Neural crest cell (in vitro differentiated cells): ENCODE results near the gene SLC41A1. TPM values are rescaled to one million over a fixed set of nuclear protein-coding genes. Genes with fewer than 3 reads are reported as not detected.

Experiments
- DNase-seq: peaks from one replicate; pipeline ENCODE4 v3.0.0; 2021; ENCODE audit warnings: low read depth, mixed read lengths, low spot score
- H3K27ac Mint-ChIP-seq: one replicate; pipeline ENCODE4 v1.8.0; 2021; ENCODE audit warnings: mild to moderate bottlenecking, mixed read lengths; ENCODE audit not compliant: unreplicated experiment
- H3K27me3 Mint-ChIP-seq: 2 replicates; pipeline ENCODE4 v1.8.0; 2021; ENCODE audit warnings: low read depth, mild to moderate bottlenecking, mixed read lengths
- H3K36me3 Mint-ChIP-seq: 2 replicates; pipeline ENCODE4 v1.8.0; 2021; ENCODE audit warnings: low read depth, mild to moderate bottlenecking, mixed read lengths
- H3K4me1 Mint-ChIP-seq: 2 replicates; pipeline ENCODE4 v1.8.0; 2021; ENCODE audit warnings: mixed read lengths
- H3K4me3 Mint-ChIP-seq: one replicate; pipeline ENCODE4 v1.8.0; 2021; ENCODE audit warnings: mild to moderate bottlenecking, mixed read lengths
- H3K9me3 Mint-ChIP-seq: 2 replicates; pipeline ENCODE4 v1.8.0; 2021; ENCODE audit warnings: mixed read lengths
- total RNA-seq: library from RNA; stranded (reverse); gene quantifications from 2 replicates; pipeline ENCODE4 v1.2.1, GENCODE V29; 2021
- TF ChIP-seq, protein P1 (sequence below): fragments of 200-600 bp; sonication (generic); conservative IDR thresholded peaks from 2 replicates; pipeline ENCODE4 v1.5.0; 2021; ENCODE audit warnings: antibody characterized with exemption, mild to moderate bottlenecking

SLC41A1 gene
- total RNA-seq, 1 donor from 2014 or later = 25.7 TPM

DNA sequence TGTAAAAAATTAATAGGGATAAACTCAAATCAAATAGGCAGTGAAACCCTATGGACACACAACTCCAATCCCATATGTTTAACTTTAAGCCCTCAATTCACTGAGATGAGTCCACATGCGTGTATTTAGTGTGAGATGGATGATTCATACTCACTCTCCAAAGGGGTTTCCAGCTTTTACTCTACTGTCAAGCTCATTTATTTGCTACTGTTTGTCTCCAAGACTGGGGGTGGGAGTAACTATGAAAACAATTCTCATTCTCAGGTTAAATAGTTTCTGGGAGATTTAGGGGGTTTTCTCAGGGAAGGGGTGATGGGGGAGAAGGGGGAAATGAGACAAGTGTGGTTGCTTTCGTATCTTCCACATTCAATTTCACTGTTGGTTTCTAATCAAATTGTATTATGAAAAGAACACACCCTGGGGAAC is 40.4 kb downstream of the SLC41A1 start:
- Mint-ChIP-seq H3K9me3 (no peaks in the 10 kb centered on the region), H3K36me3 (peaks cover 2% of the 10 kb centered on the region), H3K27ac (no peak overlapping the region), H3K4me1 (peaks cover 14% of the 10 kb centered on the region), H3K4me3 (peak overlapping the region; percentile 44), H3K27me3 (peaks cover 57% of the 10 kb centered on the region)
- DNase-seq = no peak
- TF ChIP-seq, protein P1, sequence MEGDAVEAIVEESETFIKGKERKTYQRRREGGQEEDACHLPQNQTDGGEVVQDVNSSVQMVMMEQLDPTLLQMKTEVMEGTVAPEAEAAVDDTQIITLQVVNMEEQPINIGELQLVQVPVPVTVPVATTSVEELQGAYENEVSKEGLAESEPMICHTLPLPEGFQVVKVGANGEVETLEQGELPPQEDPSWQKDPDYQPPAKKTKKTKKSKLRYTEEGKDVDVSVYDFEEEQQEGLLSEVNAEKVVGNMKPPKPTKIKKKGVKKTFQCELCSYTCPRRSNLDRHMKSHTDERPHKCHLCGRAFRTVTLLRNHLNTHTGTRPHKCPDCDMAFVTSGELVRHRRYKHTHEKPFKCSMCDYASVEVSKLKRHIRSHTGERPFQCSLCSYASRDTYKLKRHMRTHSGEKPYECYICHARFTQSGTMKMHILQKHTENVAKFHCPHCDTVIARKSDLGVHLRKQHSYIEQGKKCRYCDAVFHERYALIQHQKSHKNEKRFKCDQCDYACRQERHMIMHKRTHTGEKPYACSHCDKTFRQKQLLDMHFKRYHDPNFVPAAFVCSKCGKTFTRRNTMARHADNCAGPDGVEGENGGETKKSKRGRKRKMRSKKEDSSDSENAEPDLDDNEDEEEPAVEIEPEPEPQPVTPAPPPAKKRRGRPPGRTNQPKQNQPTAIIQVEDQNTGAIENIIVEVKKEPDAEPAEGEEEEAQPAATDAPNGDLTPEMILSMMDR = no peak

DNA sequence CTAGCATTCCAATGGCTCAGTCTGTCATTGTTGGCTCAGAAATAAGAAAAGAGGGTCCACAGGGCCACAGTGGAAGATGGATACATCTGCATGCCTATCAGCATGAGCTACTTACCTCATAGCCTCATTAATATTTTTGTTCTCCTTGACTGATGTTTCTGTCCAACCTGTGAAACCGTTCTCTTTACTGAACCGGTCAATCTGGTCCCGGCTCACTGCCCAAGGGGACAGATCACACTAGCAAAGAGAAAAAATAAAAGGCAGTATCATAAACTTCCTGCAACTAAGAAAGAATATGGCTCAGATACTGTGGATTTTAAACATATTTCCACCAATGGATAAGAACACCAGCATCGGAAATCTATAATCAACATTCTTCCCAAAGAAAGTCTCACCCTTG is 42.4 kb downstream of the SLC41A1 start:
- DNase-seq = no peak
- no peaks in the 10 kb centered on the region for H3K9me3 Mint-ChIP-seq
- peaks cover 14% of the 10 kb centered on the region for H3K4me1 Mint-ChIP-seq
- peaks cover 46% of the 10 kb centered on the region for H3K27me3 Mint-ChIP-seq
- TF ChIP-seq, protein P1 = no peak
- peak overlapping the region; percentile 27 for H3K4me3 Mint-ChIP-seq
- no peak overlapping the region for H3K27ac Mint-ChIP-seq
- peaks cover 2% of the 10 kb centered on the region for H3K36me3 Mint-ChIP-seq

DNA sequence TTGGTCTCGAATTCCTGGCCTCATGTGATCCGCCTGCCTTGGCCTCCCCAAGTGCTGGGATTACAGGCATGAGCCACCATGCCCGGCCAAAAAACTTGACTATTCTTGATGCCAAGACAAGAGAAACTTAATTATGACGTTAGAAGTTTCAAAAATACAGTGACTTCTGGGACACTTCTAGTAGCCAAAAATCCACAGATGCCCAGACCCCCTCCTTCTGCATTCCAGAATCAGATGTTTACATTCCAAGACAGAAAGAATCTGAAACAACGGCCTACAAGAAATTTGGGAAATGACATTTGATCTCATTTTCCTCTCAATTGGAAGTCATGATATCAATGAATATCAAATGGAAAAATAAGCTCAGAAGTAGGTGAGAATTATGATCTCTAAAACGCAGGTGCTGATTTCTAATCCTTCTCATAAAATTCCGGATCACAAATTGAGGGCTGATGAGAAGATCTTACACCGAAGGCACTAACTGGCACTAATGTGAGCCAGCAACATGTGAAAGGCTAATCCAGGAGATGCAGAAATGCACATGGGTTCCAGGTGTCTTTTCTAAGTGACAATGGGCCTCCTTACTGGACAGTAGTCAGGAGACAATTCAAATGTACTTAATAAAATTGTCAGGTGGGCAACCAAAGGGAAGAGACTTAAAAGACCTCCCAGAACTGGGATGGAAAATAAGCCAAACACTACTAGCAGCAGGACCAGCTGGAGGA is 43.2 kb downstream of the SLC41A1 start:
- no peak overlapping the region for H3K27ac Mint-ChIP-seq
- DNase-seq = no peak
- peaks cover 38% of the 10 kb centered on the region for H3K27me3 Mint-ChIP-seq
- TF ChIP-seq, protein P1 = no peak
- H3K36me3 Mint-ChIP-seq = peaks cover 2% of the 10 kb centered on the region
- H3K4me1 Mint-ChIP-seq = peaks cover 9% of the 10 kb centered on the region
- H3K4me3 Mint-ChIP-seq = no peak overlapping the region
- no peaks in the 10 kb centered on the region for H3K9me3 Mint-ChIP-seq

DNA sequence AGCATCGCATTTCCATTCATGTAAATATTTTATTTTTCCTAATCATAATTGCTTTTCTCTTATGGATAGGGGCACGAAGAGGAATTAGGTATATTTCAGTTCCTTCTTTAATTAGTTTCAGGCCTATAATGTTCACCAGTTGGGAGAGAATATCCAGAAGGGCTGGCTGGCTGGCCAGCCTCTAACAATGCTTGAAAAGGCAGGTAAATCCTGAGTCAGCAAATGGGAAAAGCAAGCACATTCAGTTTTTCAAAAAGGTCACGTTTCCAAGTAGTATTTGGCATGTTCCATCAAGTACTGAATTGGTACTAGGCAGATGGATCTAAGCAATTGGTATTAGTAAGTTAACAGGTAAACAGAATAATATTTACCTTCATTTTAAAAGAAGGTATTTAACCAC is 45.8 kb downstream of the SLC41A1 start:
- TF ChIP-seq, protein P1 = no peak
- H3K9me3 Mint-ChIP-seq = no peaks in the 10 kb centered on the region
- H3K27me3 Mint-ChIP-seq = peaks cover 13% of the 10 kb centered on the region
- no peaks in the 10 kb centered on the region for H3K4me1 Mint-ChIP-seq
- H3K4me3 Mint-ChIP-seq = no peak overlapping the region
- no peak overlapping the region for H3K27ac Mint-ChIP-seq
- no peak for DNase-seq
- peaks cover 2% of the 10 kb centered on the region for H3K36me3 Mint-ChIP-seq

DNA sequence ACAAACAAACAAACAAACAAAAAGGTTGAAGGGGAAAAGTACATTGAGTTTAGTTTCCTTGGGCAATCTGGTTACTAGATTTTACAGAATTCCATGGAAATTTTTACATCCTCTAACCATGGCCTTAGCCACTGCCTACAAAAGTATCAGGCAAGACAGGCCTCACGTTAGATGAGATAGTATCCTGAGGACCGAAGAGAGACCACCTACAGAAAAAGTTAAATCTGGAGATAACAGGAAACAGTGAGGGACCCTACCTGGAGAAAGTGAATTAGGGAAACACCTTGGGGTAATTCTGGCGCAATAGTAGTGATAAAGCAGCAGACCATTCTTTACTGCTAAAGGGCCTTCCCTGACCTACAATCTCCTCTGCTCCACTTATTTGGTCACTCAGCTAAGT is 46.4 kb downstream of the SLC41A1 start:
- Mint-ChIP-seq H3K4me3 (no peak overlapping the region), H3K27me3 (peaks cover 7% of the 10 kb centered on the region), H3K4me1 (no peaks in the 10 kb centered on the region), H3K36me3 (peaks cover 2% of the 10 kb centered on the region), H3K9me3 (no peaks in the 10 kb centered on the region), H3K27ac (no peak overlapping the region)
- no peak for DNase-seq
- TF ChIP-seq, protein P1 = no peak
